HepG2 (cell line): ENCODE data around the gene TTC17. TPM values are rescaled to one million over a fixed set of nuclear protein-coding genes. Genes with fewer than 3 reads are reported as not detected.
A peak's percentile ranks its signal among the peaks of the same experiment; 100 is the strongest.

Experiments
- ATF1 ChIP-seq: IDR thresholded peaks from 2 replicates; pipeline ENCODE4 v1.6.1; 2016; ENCODE audit warnings: mild to moderate bottlenecking, control low read depth
- ATF7 ChIP-seq, 2 experiments: fragments of 450-650 bp in 1 of 2; sonication (generic) in 1 of 2; formaldehyde crosslinking in 1 of 2; IDR thresholded peaks; 2 replicates each; pipeline versions ENCODE4 v1.4.0 to v1.6.1; 2016 to 2020; ENCODE audit warnings: antibody characterized with exemption in 1 of 2, mild to moderate bottlenecking in 1 of 2, missing genetic modification reagents in 1 of 2
- DZIP1 ChIP-seq: sonication (generic); formaldehyde crosslinking; IDR thresholded peaks from 2 replicates; pipeline ENCODE4 v1.5.0; 2020; ENCODE audit warnings: mild to moderate bottlenecking, missing genetic modification reagents
- FOXJ3 ChIP-seq: sonication (generic); formaldehyde crosslinking; IDR thresholded peaks from 2 replicates; pipeline ENCODE4 v1.4.0; 2020; ENCODE audit warnings: missing genetic modification reagents, mild to moderate bottlenecking, borderline replicate concordance
- HDAC2 ChIP-seq: sonication (generic); formaldehyde crosslinking; IDR thresholded peaks from 2 replicates; pipeline ENCODE4 v1.4.0; 2020; ENCODE audit warnings: missing genetic modification reagents
- ISX ChIP-seq: sonication (generic); formaldehyde crosslinking; conservative IDR thresholded peaks from 2 replicates; pipeline ENCODE4 v1.5.0; 2020; ENCODE audit warnings: missing genetic modification reagents
- PHB2 ChIP-seq: fragments of 450-650 bp; IDR thresholded peaks from 2 replicates; pipeline ENCODE4 v1.6.1; 2018; ENCODE audit not compliant: partially characterized antibody
- POGK ChIP-seq: sonication (generic); formaldehyde crosslinking; conservative IDR thresholded peaks from 2 replicates; pipeline ENCODE4 v1.8.0; 2022; ENCODE audit warnings: mild to moderate bottlenecking, moderate library complexity, missing genetic modification reagents
- SKI ChIP-seq: fragments of 450-650 bp; IDR thresholded peaks from one replicate; pipeline ENCODE4 v1.6.1; 2018; ENCODE audit warnings: mild to moderate bottlenecking; ENCODE audit not compliant: partially characterized antibody
- TBX3 ChIP-seq: fragments of 450-650 bp; IDR thresholded peaks from 2 replicates; pipeline ENCODE4 v1.6.1; 2017; ENCODE audit warnings: antibody characterized with exemption, mild to moderate bottlenecking, inconsistent platforms, borderline replicate concordance
- TMF1 ChIP-seq: sonication (generic); formaldehyde crosslinking; IDR thresholded peaks from 2 replicates; pipeline ENCODE4 v1.8.1; 2022; ENCODE audit warnings: low read depth, missing genetic modification reagents
- ZNF264 ChIP-seq: sonication (generic); formaldehyde crosslinking; IDR thresholded peaks from 2 replicates; pipeline ENCODE4 v1.4.0; 2020; ENCODE audit warnings: missing genetic modification reagents
- ZNF367 ChIP-seq: sonication (generic); formaldehyde crosslinking; IDR thresholded peaks from 2 replicates; pipeline ENCODE4 v1.4.0; 2020; ENCODE audit warnings: missing genetic modification reagents, borderline replicate concordance
- ZNF546 ChIP-seq: sonication (generic); formaldehyde crosslinking; conservative IDR thresholded peaks from 2 replicates; pipeline ENCODE4 v1.8.1; 2023; ENCODE audit warnings: mild to moderate bottlenecking, missing genetic modification reagents
- ZNF577 ChIP-seq: sonication (generic); formaldehyde crosslinking; IDR thresholded peaks from 2 replicates; pipeline ENCODE4 v1.4.0; 2020; ENCODE audit warnings: mild to moderate bottlenecking, low read depth, missing genetic modification reagents, borderline replicate concordance
- ZNF629 ChIP-seq: sonication (generic); formaldehyde crosslinking; conservative IDR thresholded peaks from 2 replicates; pipeline ENCODE4 v1.5.0; 2020; ENCODE audit warnings: missing genetic modification reagents
- ZNF878 ChIP-seq: sonication (generic); formaldehyde crosslinking; IDR thresholded peaks from 2 replicates; pipeline ENCODE4 v1.8.1; 2023; ENCODE audit warnings: mild to moderate bottlenecking, missing genetic modification reagents, moderate library complexity
- ZNF879 ChIP-seq: sonication (generic); formaldehyde crosslinking; IDR thresholded peaks from 2 replicates; pipeline ENCODE4 v1.8.1; 2023; ENCODE audit warnings: missing genetic modification reagents
- ZNF891 ChIP-seq: sonication (generic); formaldehyde crosslinking; IDR thresholded peaks from 2 replicates; pipeline ENCODE4 v1.5.0; 2020; ENCODE audit warnings: mild to moderate bottlenecking, missing genetic modification reagents
- polyA plus RNA-seq, 8 experiments: library from polyadenylated mRNA; depleted of rRNA in 3 of 8; stranded (reverse) in 7 of 8; unstranded in 1 of 8; fragments of >200 nt; fragmentation: Illumina TruSeq in 4 of 8; extraction: Trizol in 4 of 8; gene quantifications; 2 replicates each; pipeline versions ENCODE4 v1.2.1 to v1.2.3, GENCODE V29; 2011 to 2016; ENCODE audit warnings: low read depth in 4 of 8, missing spikeins in 1 of 8, mixed read lengths in 1 of 8; ENCODE audit not compliant: insufficient read depth in 1 of 8
- total RNA-seq, 5 experiments: library from RNA; depleted of rRNA; stranded (reverse); fragments of >200 nt; fragmentation: Illumina TruSeq; extraction: Trizol; gene quantifications; 2 replicates each; pipeline ENCODE4 v1.2.3, GENCODE V29; 2016; ENCODE audit warnings: low read depth in 1 of 5
- TF ChIP-seq, protein P1 (sequence below): sonication (generic); formaldehyde crosslinking; IDR thresholded peaks from 2 replicates; pipeline ENCODE4 v1.5.0; 2020; ENCODE audit warnings: mild to moderate bottlenecking, missing genetic modification reagents, borderline replicate concordance
- TF ChIP-seq, protein P2 (sequence below): sonication (generic); formaldehyde crosslinking; IDR thresholded peaks from 2 replicates; pipeline ENCODE4 v1.5.0; 2020; ENCODE audit warnings: mild to moderate bottlenecking, missing genetic modification reagents, moderate library complexity

Gene TTC17
- total and polyA plus RNA-seq, 2 of the 13 experiments (the other 11 are each of a cell fraction or from before 2014, with no cell fraction given), result 55.9 to 99.7 TPM

GRCh38 chr11:43311791-43312607 lies 46.7 kb upstream of the TTC17 start, which contains the start of gene API5 (continued):
- peak; percentile 53; the same call in 1 of the 2 replicates for TF ChIP-seq ZNF891 (CRISPR knock-in tag)
- peak; percentile 75; the same call in 1 of the 2 replicates for TF ChIP-seq TMF1 (CRISPR knock-in tag)
- TF ChIP-seq ZNF879 (CRISPR knock-in tag), result peak; percentile 74
- TF ChIP-seq SKI, result peak; percentile 42
- TF ChIP-seq HDAC2 (CRISPR knock-in tag), result peak; percentile 69; the same call in 1 of the 2 replicates
- TF ChIP-seq ZNF367, result no peak
- TF ChIP-seq POGK (CRISPR knock-in tag), result peak; percentile 44; the same call in 1 of the 2 replicates
- no peak for TF ChIP-seq DZIP1 (CRISPR knock-in tag)
- TF ChIP-seq, protein P1, sequence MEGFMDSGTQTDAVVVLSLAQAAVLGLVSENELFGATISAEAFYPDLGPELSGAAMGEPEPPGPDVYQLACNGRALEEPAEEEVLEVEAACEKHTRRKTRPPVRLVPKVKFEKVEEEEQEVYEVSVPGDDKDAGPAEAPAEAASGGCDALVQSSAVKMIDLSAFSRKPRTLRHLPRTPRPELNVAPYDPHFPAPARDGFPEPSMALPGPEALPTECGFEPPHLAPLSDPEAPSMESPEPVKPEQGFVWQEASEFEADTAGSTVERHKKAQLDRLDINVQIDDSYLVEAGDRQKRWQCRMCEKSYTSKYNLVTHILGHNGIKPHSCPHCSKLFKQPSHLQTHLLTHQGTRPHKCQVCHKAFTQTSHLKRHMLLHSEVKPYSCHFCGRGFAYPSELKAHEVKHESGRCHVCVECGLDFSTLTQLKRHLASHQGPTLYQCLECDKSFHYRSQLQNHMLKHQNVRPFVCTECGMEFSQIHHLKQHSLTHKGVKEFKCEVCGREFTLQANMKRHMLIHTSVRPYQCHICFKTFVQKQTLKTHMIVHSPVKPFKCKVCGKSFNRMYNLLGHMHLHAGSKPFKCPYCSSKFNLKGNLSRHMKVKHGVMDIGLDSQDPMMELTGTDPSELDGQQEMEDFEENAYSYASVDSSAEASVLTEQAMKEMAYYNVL (CRISPR knock-in tag), result no peak
- TF ChIP-seq, protein P2, sequence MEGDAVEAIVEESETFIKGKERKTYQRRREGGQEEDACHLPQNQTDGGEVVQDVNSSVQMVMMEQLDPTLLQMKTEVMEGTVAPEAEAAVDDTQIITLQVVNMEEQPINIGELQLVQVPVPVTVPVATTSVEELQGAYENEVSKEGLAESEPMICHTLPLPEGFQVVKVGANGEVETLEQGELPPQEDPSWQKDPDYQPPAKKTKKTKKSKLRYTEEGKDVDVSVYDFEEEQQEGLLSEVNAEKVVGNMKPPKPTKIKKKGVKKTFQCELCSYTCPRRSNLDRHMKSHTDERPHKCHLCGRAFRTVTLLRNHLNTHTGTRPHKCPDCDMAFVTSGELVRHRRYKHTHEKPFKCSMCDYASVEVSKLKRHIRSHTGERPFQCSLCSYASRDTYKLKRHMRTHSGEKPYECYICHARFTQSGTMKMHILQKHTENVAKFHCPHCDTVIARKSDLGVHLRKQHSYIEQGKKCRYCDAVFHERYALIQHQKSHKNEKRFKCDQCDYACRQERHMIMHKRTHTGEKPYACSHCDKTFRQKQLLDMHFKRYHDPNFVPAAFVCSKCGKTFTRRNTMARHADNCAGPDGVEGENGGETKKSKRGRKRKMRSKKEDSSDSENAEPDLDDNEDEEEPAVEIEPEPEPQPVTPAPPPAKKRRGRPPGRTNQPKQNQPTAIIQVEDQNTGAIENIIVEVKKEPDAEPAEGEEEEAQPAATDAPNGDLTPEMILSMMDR (CRISPR knock-in tag), result peak; percentile 95
- no peak for TF ChIP-seq ZNF878 (CRISPR knock-in tag)
- no peak; the same call in 1 of the 2 replicates for TF ChIP-seq ZNF546 (CRISPR knock-in tag)
- no peak for TF ChIP-seq PHB2
- 0 out of 2 replicates have a peak, but pooled peaks have one; percentile 45 for TF ChIP-seq ZNF264 (CRISPR knock-in tag)
- peak; percentile 82 for TF ChIP-seq ATF1 (CRISPR knock-in tag)
- TF ChIP-seq ZNF629 (CRISPR knock-in tag), result 0 out of 2 replicates have a peak, but pooled peaks have one; percentile 9
- 0 out of 2 replicates have a peak, but pooled peaks have one; percentile 61 for TF ChIP-seq ISX (CRISPR knock-in tag)
- no peak for TF ChIP-seq ATF7 (IDR thresholded peaks at IDR 0.05)
- TF ChIP-seq ATF7 (CRISPR knock-in tag; IDR thresholded peaks at IDR 0.05), result no peak; the same call in 1 of the 2 replicates
- TF ChIP-seq ZNF577, result no peak
- TF ChIP-seq FOXJ3 (CRISPR knock-in tag), result peak; percentile 62; the same call in 1 of the 2 replicates
- no peak for TF ChIP-seq TBX3
